ENCODE results near the gene ATG12. TPM values are rescaled to one million over a fixed set of nuclear protein-coding genes. Genes with fewer than 3 reads are reported as not detected.

ATG12 gene
- total RNA-seq, 1 donor from 2014 or later = 46.7 TPM

DNA sequence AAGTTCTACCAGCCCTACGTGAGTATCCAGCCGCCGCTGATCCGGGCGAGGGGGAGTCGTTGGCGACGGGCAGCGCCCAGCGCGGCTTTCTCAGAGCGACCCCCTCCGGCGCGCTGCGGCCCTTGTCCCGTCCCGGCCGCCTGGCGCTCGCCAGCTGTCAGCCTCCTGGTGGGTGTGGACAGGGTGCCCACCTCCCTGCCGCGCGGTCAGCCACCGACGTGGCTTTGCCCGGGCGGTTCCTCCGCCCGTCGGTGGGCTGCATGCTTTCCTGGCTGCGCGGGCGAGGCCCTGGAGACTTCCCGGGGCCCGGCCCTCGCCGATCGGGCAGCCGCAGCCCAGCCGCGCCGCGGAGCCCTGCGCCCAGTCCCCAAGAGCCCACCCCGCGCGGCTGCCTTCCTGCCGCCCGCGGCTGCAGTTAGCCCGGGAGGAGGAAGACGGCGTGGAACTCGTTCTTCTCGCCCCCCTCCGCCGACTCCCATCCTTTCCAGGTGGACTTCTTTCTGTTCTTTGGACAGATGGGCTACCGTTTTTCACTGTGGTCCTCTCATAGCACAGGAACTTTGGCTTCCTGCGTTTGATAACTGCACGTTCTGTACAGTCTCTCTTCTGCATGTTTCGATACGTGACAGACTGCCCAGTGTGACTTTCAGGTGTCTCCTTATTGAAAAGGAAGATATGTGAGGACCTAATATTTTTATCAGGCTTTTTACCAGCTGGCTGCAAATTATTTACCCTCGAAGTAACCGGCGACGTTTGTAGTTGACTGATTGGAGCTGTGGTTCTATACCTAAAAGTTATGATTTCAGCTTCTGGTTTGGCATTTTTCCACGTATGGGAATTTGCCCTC is 947 bp upstream of the ATG12 start:
- Mint-ChIP-seq H3K27me3 (no peaks in the 10 kb centered on the region), H3K9me3 (ENCODE audit: low read depth) (no peaks in the 10 kb centered on the region), H3K36me3 (ENCODE audit: insufficient read depth) (peaks cover 3% of the 10 kb centered on the region), H3K4me3 (ENCODE audit: low read depth) (peak overlapping the region; percentile 99), H3K4me1 (ENCODE audit: low read depth) (peaks cover 23% of the 10 kb centered on the region), H3K27ac (peak overlapping the region; percentile 96)
- peak; percentile 70 for DNase-seq (ENCODE audit: low spot score, unreplicated experiment)
- TF ChIP-seq, protein P1, sequence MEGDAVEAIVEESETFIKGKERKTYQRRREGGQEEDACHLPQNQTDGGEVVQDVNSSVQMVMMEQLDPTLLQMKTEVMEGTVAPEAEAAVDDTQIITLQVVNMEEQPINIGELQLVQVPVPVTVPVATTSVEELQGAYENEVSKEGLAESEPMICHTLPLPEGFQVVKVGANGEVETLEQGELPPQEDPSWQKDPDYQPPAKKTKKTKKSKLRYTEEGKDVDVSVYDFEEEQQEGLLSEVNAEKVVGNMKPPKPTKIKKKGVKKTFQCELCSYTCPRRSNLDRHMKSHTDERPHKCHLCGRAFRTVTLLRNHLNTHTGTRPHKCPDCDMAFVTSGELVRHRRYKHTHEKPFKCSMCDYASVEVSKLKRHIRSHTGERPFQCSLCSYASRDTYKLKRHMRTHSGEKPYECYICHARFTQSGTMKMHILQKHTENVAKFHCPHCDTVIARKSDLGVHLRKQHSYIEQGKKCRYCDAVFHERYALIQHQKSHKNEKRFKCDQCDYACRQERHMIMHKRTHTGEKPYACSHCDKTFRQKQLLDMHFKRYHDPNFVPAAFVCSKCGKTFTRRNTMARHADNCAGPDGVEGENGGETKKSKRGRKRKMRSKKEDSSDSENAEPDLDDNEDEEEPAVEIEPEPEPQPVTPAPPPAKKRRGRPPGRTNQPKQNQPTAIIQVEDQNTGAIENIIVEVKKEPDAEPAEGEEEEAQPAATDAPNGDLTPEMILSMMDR (IDR thresholded peaks at IDR 0.05; ENCODE audit: unreplicated experiment) = peak; percentile 50

DNA sequence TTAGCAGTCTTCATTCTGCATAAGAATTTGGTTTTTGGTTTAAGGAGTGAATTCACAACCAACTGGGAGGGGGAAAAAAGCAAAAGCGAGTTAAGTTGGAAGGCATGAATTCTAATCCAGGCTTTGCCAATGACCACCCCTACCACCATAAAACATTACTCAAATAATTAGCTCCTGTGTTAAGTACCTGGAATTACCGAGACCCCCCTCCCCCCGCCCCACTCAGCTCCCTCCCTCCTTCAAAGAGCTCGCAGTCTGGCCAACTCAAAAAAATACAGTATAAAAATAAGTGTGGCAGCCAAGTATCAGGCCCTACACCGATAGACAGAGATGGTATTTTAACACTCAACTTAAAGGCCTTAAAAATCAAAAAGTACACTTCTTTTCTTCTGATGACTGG is 492 bp downstream of the ATG12 start:
- Mint-ChIP-seq H3K9me3 (ENCODE audit: low read depth) (no peaks in the 10 kb centered on the region), H3K4me3 (ENCODE audit: low read depth) (peak overlapping the region; percentile 99), H3K4me1 (ENCODE audit: low read depth) (peaks cover 23% of the 10 kb centered on the region), H3K27me3 (no peaks in the 10 kb centered on the region), H3K36me3 (ENCODE audit: insufficient read depth) (peaks cover 7% of the 10 kb centered on the region), H3K27ac (peak overlapping the region; percentile 100)
- TF ChIP-seq, protein P1 (IDR thresholded peaks at IDR 0.05; ENCODE audit: unreplicated experiment) = no peak
- no peak for DNase-seq (ENCODE audit: low spot score, unreplicated experiment)

GRCh38 chr5:115838885-115839518 is 2.4 kb downstream of the ATG12 start:
- Mint-ChIP-seq H3K27ac (peak overlapping the region; percentile 7), H3K36me3 (ENCODE audit: insufficient read depth) (peaks cover 11% of the 10 kb centered on the region)
- DNase-seq (ENCODE audit: low spot score, unreplicated experiment) = no peak

GRCh38 chr5:115835481-115835880 is 5.9 kb downstream of the ATG12 start:
- no peak overlapping the region for H3K27ac Mint-ChIP-seq
- H3K36me3 Mint-ChIP-seq (ENCODE audit: insufficient read depth) = peaks cover 15% of the 10 kb centered on the region
- H3K9me3 Mint-ChIP-seq (ENCODE audit: low read depth) = no peaks in the 10 kb centered on the region
- H3K27me3 Mint-ChIP-seq = no peaks in the 10 kb centered on the region
- H3K4me3 Mint-ChIP-seq (ENCODE audit: low read depth) = no peak overlapping the region
- peaks cover 15% of the 10 kb centered on the region for H3K4me1 Mint-ChIP-seq (ENCODE audit: low read depth)
- TF ChIP-seq, protein P1 (IDR thresholded peaks at IDR 0.05; ENCODE audit: unreplicated experiment) = no peak
- DNase-seq (ENCODE audit: low spot score, unreplicated experiment) = no peak

More at GRCh38 chr5:115838885-115839518, 2.4 kb downstream of the ATG12 start:
- Mint-ChIP-seq H3K9me3 (ENCODE audit: low read depth) (no peaks in the 10 kb centered on the region), H3K27me3 (no peaks in the 10 kb centered on the region), H3K4me3 (ENCODE audit: low read depth) (peak overlapping the region; percentile 99), H3K4me1 (ENCODE audit: low read depth) (peaks cover 23% of the 10 kb centered on the region)
- TF ChIP-seq, protein P1 (IDR thresholded peaks at IDR 0.05; ENCODE audit: unreplicated experiment) = peak; percentile 65

DNA sequence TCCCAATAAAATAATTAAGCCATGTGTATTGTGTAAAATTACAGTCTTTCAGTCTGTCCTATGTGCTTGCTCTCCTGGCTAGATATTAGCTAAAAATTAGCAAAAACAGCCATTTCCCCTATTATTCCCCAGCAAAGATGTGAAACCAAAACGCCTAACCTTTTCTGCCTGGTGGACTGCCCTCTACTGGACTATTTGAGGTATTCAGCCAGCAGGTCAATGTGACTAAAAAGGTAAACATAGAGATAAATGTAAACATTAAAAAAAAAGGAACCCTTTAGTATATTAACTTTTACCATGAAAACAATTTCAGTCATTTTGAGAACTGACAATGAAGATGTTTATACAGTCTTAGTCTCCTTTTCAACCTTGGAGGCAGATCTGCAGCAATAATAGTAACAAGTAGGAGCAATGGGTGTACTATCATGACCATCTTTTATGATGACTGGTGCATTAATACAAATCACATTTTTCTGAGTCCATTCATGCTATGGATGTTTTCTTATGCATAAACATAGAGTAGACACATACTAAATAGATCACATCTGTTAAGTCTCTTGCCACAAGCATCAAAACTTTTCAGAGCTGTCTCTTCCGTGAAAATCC is 10.1 kb downstream of the ATG12 start:
- H3K36me3 Mint-ChIP-seq (ENCODE audit: insufficient read depth) = peaks cover 19% of the 10 kb centered on the region
- TF ChIP-seq, protein P1 (IDR thresholded peaks at IDR 0.05; ENCODE audit: unreplicated experiment) = peak; percentile 88

More for the DNA sequence above, 10.1 kb downstream of the ATG12 start:
- no peaks in the 10 kb centered on the region for H3K9me3 Mint-ChIP-seq (ENCODE audit: low read depth)
- DNase-seq (ENCODE audit: low spot score, unreplicated experiment) = no peak
- no peak overlapping the region for H3K27ac Mint-ChIP-seq
- no peak overlapping the region for H3K4me3 Mint-ChIP-seq (ENCODE audit: low read depth)
- no peaks in the 10 kb centered on the region for H3K27me3 Mint-ChIP-seq
- no peaks in the 10 kb centered on the region for H3K4me1 Mint-ChIP-seq (ENCODE audit: low read depth)

All from progenitor cell of endocrine pancreas (in vitro differentiated cells).